ENCODE measurements around the gene TMEM52. TPM values are rescaled to one million over a fixed set of nuclear protein-coding genes. Genes with fewer than 3 reads are reported as not detected.

Gene TMEM52
- total and polyA plus RNA-seq, 4 donors: 2.6 to 13.1 (median 3.0) TPM

GRCh38 chr1:1938276-1938573 is 19.1 kb upstream of the TMEM52 start:
- H3K9me3 ChIP-seq (ENCODE audit: control insufficient read depth in 4 of 4, low read length in 3 of 4): no peaks in the 10 kb centered on the region
- peaks cover 2 to 13% (median 6%) of the 10 kb centered on the region in 4 donors for H3K4me1 ChIP-seq (ENCODE audit: control insufficient read depth in 4 of 4, insufficient read depth in 4 of 4, low read length in 3 of 4)
- no peaks in the 10 kb centered on the region for H3K36me3 ChIP-seq (ENCODE audit: control insufficient read depth in 4 of 4, insufficient read depth in 3 of 4, low read depth in 1 of 4, low read length in 3 of 4)
- 79% methylated on average over 6 of the region's 6 CpGs for WGBS
- H3K4me3 ChIP-seq (ENCODE audit: low read depth in 1 of 3, low read length in 3 of 3): no peak overlapping the region
- no peak for DNase-seq (ENCODE audit: low spot score)
- no peak overlapping the region for H3K27ac ChIP-seq (ENCODE audit: low read depth in 1 of 2, low read length in 2 of 2)
- TF ChIP-seq JUND (IDR thresholded peaks at IDR 0.05) (no peak), TAF1 (conservative IDR thresholded peaks at IDR 0.05) (no peak), HNF4A (conservative IDR thresholded peaks at IDR 0.05) (no peak), GABPA (IDR thresholded peaks at IDR 0.05 in 1 of 2, conservative IDR thresholded peaks at IDR 0.05 in 1 of 2) (no peak), FOXA1 (IDR thresholded peaks at IDR 0.05) (no peak), NR2F2 (IDR thresholded peaks at IDR 0.05) (no peak), RAD21 (IDR thresholded peaks at IDR 0.05) (no peak), YY1 (IDR thresholded peaks at IDR 0.05) (no peak), REST (IDR thresholded peaks at IDR 0.05) (no peak), RXRA (IDR thresholded peaks at IDR 0.05) (no peak), FOXA2 (IDR thresholded peaks at IDR 0.05) (no peak), SP1 (IDR thresholded peaks at IDR 0.05) (no peak), HNF4G (IDR thresholded peaks at IDR 0.05) (no peak), ZBTB33 (IDR thresholded peaks at IDR 0.05) (no peak), CTCF (IDR thresholded peaks at IDR 0.05; ENCODE audit: low read depth, low read length, missing input control) (no peak), ATF3 (IDR thresholded peaks at IDR 0.05) (no peak), MAX (IDR thresholded peaks at IDR 0.05) (no peak)
- no peak overlapping the region for H3K9ac ChIP-seq (ENCODE audit: low read depth in 1 of 2, low read length in 2 of 2)
- H3K27me3 ChIP-seq (ENCODE audit: control insufficient read depth in 4 of 4, insufficient read depth in 4 of 4, low read length in 3 of 4): no peaks in the 10 kb centered on the region
